ENCODE data around the gene CDH15. TPM values are rescaled to one million over a fixed set of nuclear protein-coding genes. Genes with fewer than 3 reads are reported as not detected.

The CDH15 gene
- total and polyA plus RNA-seq, 9 of the 15 experiments (the other 6 are each of a cell fraction or from before 2014, with no cell fraction given): 0.07 to 0.18 TPM; not detected in 7

- H3K36me3 ChIP-seq (ENCODE audit: control insufficient read depth, insufficient read depth, low read length): no peaks in the 10 kb centered on the region
- peaks cover 2% of the 10 kb centered on the region for H3K9me3 ChIP-seq (replicated peaks; ENCODE audit: control insufficient read depth, insufficient read depth, low read depth, low read length)
- DNase-seq (ENCODE audit: extremely low read depth in 1 of 4, low spot score in 3 of 4): no peak
- H2AFZ ChIP-seq (ENCODE audit: low read depth, low read length): no peak overlapping the region
- H4K20me1 ChIP-seq (replicated peaks; ENCODE audit: control insufficient read depth, insufficient read depth, low read length): no peaks in the 10 kb centered on the region
- ATAC-seq: no peak
- ChIA-PET POLR2A (interaction anchor here (0.6 to 0.7 kb wide), 6 partner anchors 27 to 643 kb away, joined by 3 to 4 read pairs (median 3); no protein-coding TSS in a partner anchor), CTCF (ENCODE audit: low intra/inter-chr PET ratio) (no interaction called here)
- H3K4me2 ChIP-seq (ENCODE audit: insufficient read depth, low read length): no peak overlapping the region
- H3K9ac ChIP-seq (ENCODE audit: insufficient read depth in 1 of 2, low read depth in 2 of 2, low read length in 2 of 2): peak overlapping the region in 1 of 2 experiments; percentile 45; a peak in 1 of 4 replicates
- H3K4me3 ChIP-seq: no peak overlapping the region
- H3K9me1 ChIP-seq (ENCODE audit: control insufficient read depth, insufficient read depth, low read length): no peaks in the 10 kb centered on the region
- in situ Hi-C loops (cut with MboI): no loop called here
- 68% methylated on average over 19 of the region's 26 CpGs for WGBS (ENCODE audit: insufficient coverage, low coverage, missing lambda C conversion rate)
- intact Hi-C loops (cut with micrococcal nuclease): no loop called here
- H3K4me1 ChIP-seq (replicated peaks in 1 of 2; ENCODE audit: control insufficient read depth in 2 of 2, insufficient read depth in 2 of 2, low read length in 2 of 2): peaks cover 0 to 80% of the 10 kb centered on the region in 2 experiments; a peak in 4 of 5 replicates
- H3K79me2 ChIP-seq (ENCODE audit: control insufficient read depth, insufficient read depth, low read length): no peaks in the 10 kb centered on the region
- H3K27ac ChIP-seq (ENCODE audit: extremely low read depth, low read depth, low read length): no peak overlapping the region
- no TSS peak for BruUV-seq (replicated peaks)
- TF ChIP-seq POLR3A (IDR thresholded peaks at IDR 0.05; ENCODE audit: borderline replicate concordance, extremely low read depth, insufficient read depth, insufficient read length) (no peak), TCF7L2 (IDR thresholded peaks at IDR 0.05; ENCODE audit: low read depth, low read length) (no peak), KDM5B (IDR thresholded peaks at IDR 0.05; ENCODE audit: insufficient replicate concordance, low read depth, low read length) (peak; percentile 34), ZFP36 (IDR thresholded peaks at IDR 0.05; ENCODE audit: low read depth, low read length, partially characterized antibody) (peak; percentile 46)
- H3K27me3 ChIP-seq (ENCODE audit: control insufficient read depth in 2 of 2, insufficient read depth in 2 of 2, low read length in 2 of 2): peaks cover 0 to 6% of the 10 kb centered on the region in 2 experiments; a peak in 3 of 5 replicates
- FAIRE-seq: no peak
These were observed 26.3 kb downstream of the CDH15 start for GRCh38 chr16:89197633-89198416.

Data from K562 (cell line).